HCEC 1CT (cell line): ENCODE results near the gene SSBP4.
"Not testable (repeated sequence)": the region's sequence is repeated elsewhere in the genome, so short reads cannot be mapped to it uniquely, and the experiment has no call there.

ENCODE experiments used
- DNase-seq: peaks from one replicate; pipeline ENCODE4 v3.0.0-alpha.2; 2017

SSBP4 gene

DNA sequence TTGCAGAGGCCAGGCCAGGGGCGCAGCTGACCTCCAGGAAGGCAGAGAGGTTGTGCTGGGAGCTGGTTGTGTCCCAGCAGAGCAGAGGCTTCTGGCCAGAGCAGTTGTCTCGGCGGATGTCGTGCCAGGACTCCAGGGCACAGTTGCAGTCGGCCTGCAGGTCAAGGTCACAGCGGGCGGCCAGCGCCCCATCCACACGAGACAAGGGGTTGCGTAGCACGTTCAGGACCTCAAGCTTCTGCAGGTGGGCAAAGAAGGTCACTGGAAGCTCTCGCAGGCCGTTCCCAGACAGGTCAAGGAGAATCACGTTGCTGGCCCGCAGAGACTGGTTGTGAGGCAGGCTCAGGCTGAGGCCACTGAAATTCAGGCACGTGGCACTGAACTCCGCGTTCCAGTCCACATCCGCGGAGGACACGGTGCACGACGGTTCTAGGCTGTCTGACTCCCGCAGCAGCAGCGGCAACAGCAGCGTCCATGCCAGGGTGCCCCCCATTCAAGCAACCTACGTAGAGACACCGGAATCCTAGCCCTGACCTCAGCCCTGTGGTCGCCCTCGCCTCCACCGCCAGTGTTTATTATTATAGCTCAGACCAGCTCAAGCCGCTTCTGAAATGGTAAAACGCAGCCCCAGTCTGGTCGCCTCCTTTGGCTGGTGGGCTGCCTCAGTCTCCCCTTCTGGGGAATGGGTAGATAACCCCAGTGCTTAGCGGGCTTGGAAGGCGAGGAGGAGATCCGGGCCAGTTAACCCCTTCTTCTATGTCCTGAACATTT, 22.5 kb upstream of the SSBP4 start:
- no peak for DNase-seq

GRCh38 chr19:18397242-18398202, 21.7 kb upstream of the SSBP4 start, which contains the start of gene LRRC25:
Gene LRRC25, minus strand, starts transcription at chr19:18397622. Its CDS starts 659 bp downstream, at chr19:18396963.
- no peak for DNase-seq

GRCh38 chr19:18399008-18399407, 20.2 kb upstream of the SSBP4 start:
- DNase-seq, result peak; percentile 80

- peak; percentile 82 for DNase-seq
These were observed 17.6 kb upstream of the SSBP4 start for GRCh38 chr19:18401580-18402112.

- not testable (repeated sequence) for DNase-seq
These were observed 16.5 kb upstream of the SSBP4 start for GRCh38 chr19:18402455-18403248.

DNA sequence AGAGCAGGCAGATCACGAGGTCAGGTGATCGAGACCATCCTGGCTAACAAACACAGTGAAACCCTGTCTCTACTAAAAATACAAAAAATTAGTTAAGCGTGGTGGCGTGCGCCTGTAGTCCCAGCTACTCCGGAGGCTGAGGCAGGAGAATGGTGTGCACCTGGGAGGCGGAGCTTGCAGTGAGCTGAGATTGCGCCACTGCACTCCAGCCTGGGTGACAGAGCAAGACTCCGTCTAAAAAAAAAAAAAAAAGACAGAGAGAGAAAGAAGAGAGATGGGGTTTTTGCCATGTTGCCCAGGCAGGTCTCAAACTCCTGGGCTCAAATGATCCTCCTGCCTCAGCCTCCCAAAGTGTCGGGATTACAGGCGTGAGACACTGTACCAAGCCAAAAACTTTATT, 13.4 kb upstream of the SSBP4 start:
- DNase-seq, result not testable (repeated sequence)

- DNase-seq, result no peak
These were observed 12.4 kb upstream of the SSBP4 start for GRCh38 chr19:18406749-18407148.

DNA sequence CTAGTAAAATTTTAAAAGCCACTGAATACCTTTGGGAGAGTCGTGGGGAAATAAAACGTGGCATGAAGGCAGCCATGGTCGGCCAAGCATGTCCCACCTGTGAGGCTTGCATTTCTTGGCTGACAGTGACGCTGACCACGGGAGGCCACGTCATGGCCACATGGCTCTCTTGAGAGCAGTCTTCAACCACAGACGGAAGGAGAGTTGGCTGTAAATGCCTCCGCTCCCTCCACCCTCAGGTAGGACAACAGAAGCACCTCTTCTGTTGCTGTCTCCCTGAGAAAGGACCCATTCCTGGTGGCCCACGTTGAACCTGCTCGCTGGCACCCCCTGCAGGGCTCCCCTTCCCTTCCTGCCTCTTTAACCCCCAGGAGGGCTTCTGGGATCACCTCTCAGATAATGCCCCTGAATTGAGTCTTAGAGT, 11.1 kb upstream of the SSBP4 start:
- no peak for DNase-seq

DNA sequence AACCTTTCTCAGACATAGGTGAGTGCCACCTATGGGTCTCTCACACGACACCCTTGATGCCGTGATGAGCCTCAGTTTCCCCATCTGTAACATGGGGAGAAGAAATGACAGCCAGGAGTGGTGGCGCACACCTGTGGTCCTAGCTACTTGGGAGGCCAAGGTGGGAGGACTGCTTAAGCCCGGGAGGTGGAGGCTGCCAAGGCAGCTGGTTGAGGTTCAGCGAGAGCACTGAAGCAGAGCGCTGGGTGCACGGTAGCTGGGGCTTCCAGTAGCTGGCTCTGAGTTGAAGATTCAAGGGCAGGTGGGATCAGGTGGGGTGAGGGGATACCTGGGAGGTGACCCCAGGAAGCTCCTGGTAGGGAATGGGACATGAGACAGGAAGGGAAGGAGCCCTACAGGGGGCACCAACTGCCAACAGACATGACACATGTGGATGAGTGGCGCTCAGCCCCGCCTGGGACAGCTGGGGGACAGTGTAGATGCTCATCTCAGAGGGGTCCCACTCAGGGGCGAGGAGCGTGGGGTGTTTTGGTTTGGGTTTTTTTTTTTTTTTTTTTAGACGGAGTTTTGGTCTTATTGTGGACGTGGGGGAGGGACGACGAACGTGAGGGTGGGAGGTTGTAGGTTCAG, 6.5 kb upstream of the SSBP4 start:
- no peak for DNase-seq

- no peak for DNase-seq
These were observed 4.6 kb upstream of the SSBP4 start for GRCh38 chr19:18414504-18415177.

- DNase-seq, result peak; percentile 71
These were observed 3.9 kb upstream of the SSBP4 start for GRCh38 chr19:18415178-18415867.

DNA sequence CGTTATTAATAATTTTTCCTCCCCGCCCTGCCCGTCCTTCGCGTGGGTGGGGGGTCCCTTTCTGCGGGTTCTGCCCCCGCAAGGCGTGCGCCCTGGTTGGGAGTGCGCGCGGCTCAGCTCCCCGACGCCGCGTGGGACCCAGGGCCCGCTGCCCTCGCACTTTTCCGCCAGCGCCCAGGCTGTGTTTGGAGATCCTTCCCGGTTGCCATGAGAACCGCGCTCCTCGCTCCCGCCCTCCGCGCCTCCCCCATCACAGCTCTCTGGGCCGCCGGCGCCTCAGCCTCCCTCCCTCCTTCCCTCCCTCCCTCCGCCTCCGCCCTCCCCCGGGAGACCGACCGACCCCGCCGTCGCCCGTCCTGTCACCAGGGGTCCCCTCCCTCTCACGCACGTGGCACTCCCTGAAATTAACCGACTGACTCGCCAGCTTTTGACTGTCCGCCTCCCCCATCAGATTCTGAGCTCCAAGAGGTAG, 2.4 kb upstream of the SSBP4 start:
- DNase-seq, result peak; percentile 90

DNA sequence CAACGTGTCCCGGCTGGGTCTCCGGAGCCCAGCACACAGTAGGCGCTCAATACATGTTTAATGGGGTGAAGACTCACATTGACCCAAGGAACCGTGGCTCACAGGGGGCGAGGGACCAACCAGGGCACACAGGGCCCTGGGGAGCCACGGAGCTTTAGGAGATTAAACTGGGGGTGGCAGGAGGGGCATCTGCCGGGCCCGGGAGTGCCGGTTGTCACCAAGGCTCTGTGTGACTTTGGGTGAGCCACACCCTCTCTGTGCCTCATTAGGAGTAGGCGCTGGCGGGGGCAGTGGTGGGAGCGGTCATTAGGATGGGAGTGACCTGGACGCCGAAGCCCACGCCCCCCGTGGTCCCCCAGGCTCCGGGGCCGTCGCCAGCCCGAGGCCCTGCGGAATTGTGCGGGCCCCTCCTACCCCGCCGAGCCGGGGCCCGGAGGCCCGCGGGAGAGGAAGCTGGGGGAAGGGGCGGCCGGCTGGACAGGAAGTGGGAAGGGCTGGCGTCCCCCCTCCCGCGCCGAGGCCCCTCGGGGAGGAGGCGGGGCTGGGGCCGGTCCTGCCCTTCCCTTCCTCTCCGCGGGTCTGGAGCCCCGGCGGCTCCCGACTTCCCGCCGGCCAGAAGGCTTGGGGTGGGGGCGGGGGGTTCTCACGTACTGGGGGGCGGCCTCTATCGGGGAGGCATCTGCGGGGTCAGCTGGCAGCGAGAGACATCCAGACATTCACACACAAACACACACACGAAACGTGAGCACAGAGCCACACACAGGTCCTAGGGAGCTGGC, 1.8 kb upstream of the SSBP4 start:
- peak; percentile 69 for DNase-seq

DNA sequence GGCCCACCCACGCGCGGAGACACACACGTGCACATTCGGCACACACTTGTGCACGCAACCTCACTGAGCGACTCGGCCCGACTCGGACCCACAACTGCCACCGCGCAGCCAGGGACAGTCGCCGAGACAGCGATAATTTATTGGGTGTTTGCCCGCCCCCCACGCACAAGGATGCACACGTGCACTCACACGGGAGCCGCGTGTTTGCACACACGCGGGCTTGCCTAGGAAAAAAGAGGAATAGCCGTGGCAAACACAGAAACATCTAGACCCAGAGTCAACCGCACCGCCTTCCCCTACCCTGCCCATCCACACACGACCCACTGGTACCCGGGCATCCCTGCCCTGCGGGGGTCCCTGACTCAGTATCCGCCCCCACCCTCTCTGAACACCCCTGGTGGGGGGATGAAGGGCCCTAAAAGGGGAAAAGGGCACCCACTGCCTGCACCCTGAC, 1.1 kb upstream of the SSBP4 start:
- no peak for DNase-seq

DNA sequence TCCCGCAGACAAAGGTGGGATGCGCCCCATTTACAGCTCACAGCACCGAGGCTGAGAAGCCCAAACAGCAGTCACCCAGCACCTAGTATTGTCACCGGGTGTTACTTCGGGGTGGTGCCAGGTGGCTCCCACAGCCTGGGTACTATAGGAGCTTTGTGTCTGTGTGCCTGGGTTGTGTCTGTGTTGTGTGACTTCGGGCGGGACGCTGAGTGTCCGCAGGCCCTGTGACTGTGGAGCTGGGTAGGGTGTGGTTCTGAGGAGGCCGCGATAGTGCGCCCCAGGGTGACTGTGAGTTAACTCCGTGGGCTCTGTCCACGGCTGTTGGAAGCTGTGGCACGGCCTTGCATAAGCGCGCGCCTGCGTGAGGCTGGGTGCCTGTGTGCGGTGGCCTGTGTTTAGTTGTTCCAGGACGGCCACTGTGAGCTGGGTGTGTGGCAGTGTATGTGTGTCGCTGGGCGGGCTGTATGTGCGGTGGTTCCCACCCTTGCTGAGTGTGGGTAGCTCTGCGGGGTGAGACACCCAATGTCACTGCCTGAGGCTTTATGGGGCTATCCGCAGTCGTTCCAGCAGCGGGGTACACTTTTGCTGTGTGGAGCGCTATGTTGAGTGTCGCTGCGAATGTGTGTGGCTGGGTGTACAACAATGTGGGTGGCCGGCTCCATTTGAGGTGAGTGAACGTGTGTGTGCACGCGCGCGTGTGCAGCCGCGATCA, 559 bp upstream of the SSBP4 start:
- DNase-seq, result no peak

- DNase-seq, result no peak
These were observed 682 bp downstream of the SSBP4 start for GRCh38 chr19:18419699-18420460.

GRCh38 chr19:18420930-18421329, 1.7 kb downstream of the SSBP4 start:
- no peak for DNase-seq

GRCh38 chr19:18421371-18421959, 2.3 kb downstream of the SSBP4 start:
- no peak for DNase-seq
